HL-60 (cell line): ENCODE data around the gene SECISBP2.
"Not testable (repeated sequence)": the region's sequence is repeated elsewhere in the genome, so short reads cannot be mapped to it uniquely, and the experiment has no call there.

Experiments used
- DNase-seq, 2 experiments: peaks; one replicate each; pipeline ENCODE4 v3.0.0-alpha.2; 2010 to 2020; ENCODE audit warnings: low read depth in 1 of 2, low spot score in 1 of 2
- H3K27ac ChIP-seq: fragments of 250-450 bp; sonication (Bioruptor Pico); replicated peaks from 2 replicates; pipeline ENCODE4 v1.5.1; 2020; ENCODE audit warnings: mild to moderate bottlenecking, moderate library complexity
- H3K27me3 ChIP-seq: fragments of 250-450 bp; sonication (Bioruptor Pico); 2 replicates; pipeline ENCODE4 v1.5.1; 2021; ENCODE audit warnings: mild to moderate bottlenecking, moderate library complexity; ENCODE audit not compliant: insufficient read depth, poor library complexity, severe bottlenecking
- H3K4me3 ChIP-seq: replicated peaks from 2 replicates; pipeline ENCODE4 v1.5.1; 2011; ENCODE audit warnings: mild to moderate bottlenecking, control low read depth, low read length; ENCODE audit not compliant: insufficient read depth
- CTCF ChIP-seq: IDR thresholded peaks from one replicate; pipeline ENCODE4 v1.5.1; 2011; ENCODE audit warnings: low read length, control low read depth, inconsistent platforms; ENCODE audit not compliant: insufficient read depth
- GABPA ChIP-seq: IDR thresholded peaks from 2 replicates; pipeline ENCODE4 v1.6.1; 2012; ENCODE audit warnings: low read depth
- POLR2AphosphoS5 ChIP-seq: IDR thresholded peaks from 2 replicates; pipeline ENCODE4 v1.6.1; 2012; ENCODE audit warnings: low read depth
- REST ChIP-seq: IDR thresholded peaks from 2 replicates; pipeline ENCODE4 v1.6.1; 2012; ENCODE audit warnings: low read depth; ENCODE audit not compliant: insufficient replicate concordance
- SPI1 ChIP-seq: IDR thresholded peaks from 2 replicates; pipeline ENCODE4 v1.6.1; 2012; ENCODE audit warnings: low read depth, mild to moderate bottlenecking, borderline replicate concordance
- long read RNA-seq: library from polyadenylated mRNA; unstranded; transcript quantifications from one replicate; pipeline ENCODE4 v2.0.0, GENCODE V29; 2020

SECISBP2 gene
- long read RNA-seq, partial matches to known transcripts = 45 of 102 reads
- long read RNA-seq, other reads (novel, unspliced or antisense) = 51 of 102 reads

- no peaks in the 10 kb centered on the region for H3K27me3 ChIP-seq
- DNase-seq = peak; percentile 90 to 95
- peak within 1 kb of the TSS; percentile 59 for H3K4me3 ChIP-seq
- peak within 1 kb of the TSS; percentile 89 for H3K27ac ChIP-seq
- TF ChIP-seq SPI1 (0 out of 2 replicates have a peak, but pooled peaks have one; percentile 18), GABPA (peak; percentile 98), CTCF (no peak), POLR2AphosphoS5 (peak; percentile 94), REST (no peak)
These were observed at the start of gene SECISBP2 for GRCh38 chr9:89318123-89319014. Gene SECISBP2, plus strand, starts transcription at chr9:89318500. Its CDS starts 77 bp downstream, at chr9:89318577.

GRCh38 chr9:89273528-89274279 is 44.6 kb upstream of the SECISBP2 start:
- no peak for DNase-seq
- Histone ChIP-seq H3K27ac (no peak overlapping the region), H3K27me3 (no peaks in the 10 kb centered on the region), H3K4me3 (no peak overlapping the region)
- TF ChIP-seq GABPA (no peak), SPI1 (no peak), POLR2AphosphoS5 (no peak), REST (no peak), CTCF (no peak)

GRCh38 chr9:89274838-89275237 is 43.5 kb upstream of the SECISBP2 start:
- DNase-seq = peak; percentile 20 to 22
- H3K27ac ChIP-seq = no peak overlapping the region
- H3K27me3 ChIP-seq = no peaks in the 10 kb centered on the region
- no peak for TF ChIP-seq SPI1
- TF ChIP-seq REST = no peak
- TF ChIP-seq CTCF = no peak
- no peak for TF ChIP-seq POLR2AphosphoS5
- TF ChIP-seq GABPA = no peak
- H3K4me3 ChIP-seq = no peak overlapping the region

GRCh38 chr9:89276040-89276439 is 42.3 kb upstream of the SECISBP2 start:
- not testable (repeated sequence) for DNase-seq, H3K27ac ChIP-seq, H3K4me3 ChIP-seq, H3K27me3 ChIP-seq
